Activated T-helper 2 cell treated with anti-CD3 and anti-CD28 coated beads, Interferon-gamma antibody, Interleukin-2, Interleukin-4, amounts not matched to agents 10 μg/mL and 5 μg/mL and 100 μg/mL, durations not matched to agents 14 hours and 24 hours and 36 hours (primary cell): Measurements from ENCODE around the gene KCNK13. TPM values are rescaled to one million over a fixed set of nuclear protein-coding genes. Genes with fewer than 3 reads are reported as not detected.

Experiments used
- DNase-seq: peaks from one replicate; pipeline ENCODE4 v3.0.0; 2021; ENCODE audit warnings: low spot score
- H3K27ac Mint-ChIP-seq: one replicate; pipeline ENCODE4 v1.8.0; 2021; ENCODE audit warnings: mixed read lengths
- H3K27me3 Mint-ChIP-seq: one replicate; pipeline ENCODE4 v1.8.0; 2021; ENCODE audit warnings: low read depth, mixed read lengths
- H3K36me3 Mint-ChIP-seq: one replicate; pipeline ENCODE4 v1.8.0; 2021; ENCODE audit warnings: low read depth, mixed read lengths
- H3K4me1 Mint-ChIP-seq: one replicate; pipeline ENCODE4 v1.8.0; 2021; ENCODE audit warnings: low read depth, mixed read lengths
- H3K4me3 Mint-ChIP-seq: one replicate; pipeline ENCODE4 v1.8.0; 2021; ENCODE audit warnings: low read depth, mild to moderate bottlenecking, moderate library complexity, mixed read lengths
- H3K9me3 Mint-ChIP-seq: one replicate; pipeline ENCODE4 v1.8.0; 2021; ENCODE audit warnings: mixed read lengths
- intact Hi-C: fragments of 100-400 bp; cut with micrococcal nuclease; formaldehyde crosslinking; loops from one replicate; pipeline ENCODE4 v1.15.1; 2023
- total RNA-seq: library from RNA; stranded (reverse); gene quantifications from 2 replicates; pipeline ENCODE4 v1.2.3, GENCODE V29; 2022

Gene KCNK13
- total RNA-seq, 1 donor from 2014 or later, result not detected

- no peak for DNase-seq
- Mint-ChIP-seq H3K4me1 (peaks cover 3% of the 10 kb centered on the region), H3K9me3 (no peaks in the 10 kb centered on the region), H3K4me3 (no peak overlapping the region), H3K27me3 (no peaks in the 10 kb centered on the region), H3K27ac (no peak overlapping the region), H3K36me3 (peaks cover 45% of the 10 kb centered on the region)
- intact Hi-C loops, result no loop called here
These were observed 16.2 kb upstream of the KCNK13 start for GRCh38 chr14:90045616-90046015.

DNA sequence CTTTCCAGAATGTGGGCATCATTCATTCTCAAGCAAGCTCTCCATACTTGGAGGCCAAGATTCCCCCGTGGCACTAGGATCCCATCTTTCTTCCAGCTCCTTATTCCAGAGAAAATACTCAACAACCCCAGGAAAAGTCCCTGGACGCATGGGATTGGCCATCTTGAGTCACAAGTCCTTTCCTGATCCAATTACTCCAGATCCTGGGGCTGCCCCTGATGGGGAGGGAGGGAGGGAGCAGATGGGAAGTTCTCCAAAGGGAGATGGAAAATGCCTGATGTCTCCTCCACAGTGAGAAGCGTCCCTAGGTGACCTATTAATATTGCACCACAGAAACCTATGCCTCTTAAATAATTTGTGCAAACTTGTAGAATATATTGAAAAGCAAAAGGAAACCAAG is 12.4 kb upstream of the KCNK13 start:
- peaks cover 10% of the 10 kb centered on the region for H3K36me3 Mint-ChIP-seq
- H3K4me1 Mint-ChIP-seq, result no peaks in the 10 kb centered on the region
- no peak for DNase-seq
- H3K9me3 Mint-ChIP-seq, result no peaks in the 10 kb centered on the region
- intact Hi-C loops, result no loop called here
- no peak overlapping the region for H3K27ac Mint-ChIP-seq
- peaks cover 24% of the 10 kb centered on the region for H3K27me3 Mint-ChIP-seq
- H3K4me3 Mint-ChIP-seq, result no peak overlapping the region

GRCh38 chr14:90050271-90050670 is 11.5 kb upstream of the KCNK13 start:
- intact Hi-C loops, result no loop called here
- DNase-seq, result no peak
- peaks cover 4% of the 10 kb centered on the region for H3K36me3 Mint-ChIP-seq
- H3K4me3 Mint-ChIP-seq, result no peak overlapping the region
- no peaks in the 10 kb centered on the region for H3K9me3 Mint-ChIP-seq
- no peak overlapping the region for H3K27ac Mint-ChIP-seq
- H3K4me1 Mint-ChIP-seq, result no peaks in the 10 kb centered on the region
- peaks cover 30% of the 10 kb centered on the region for H3K27me3 Mint-ChIP-seq

- Mint-ChIP-seq H3K9me3 (no peaks in the 10 kb centered on the region), H3K27ac (no peak overlapping the region), H3K36me3 (no peaks in the 10 kb centered on the region), H3K27me3 (peaks cover 51% of the 10 kb centered on the region), H3K4me1 (no peaks in the 10 kb centered on the region), H3K4me3 (no peak overlapping the region)
- intact Hi-C loops, result no loop called here
- no peak for DNase-seq
These were observed 8.8 kb upstream of the KCNK13 start for GRCh38 chr14:90053044-90053443.

- DNase-seq, result no peak
- peaks cover 6% of the 10 kb centered on the region for H3K4me1 Mint-ChIP-seq
- H3K27ac Mint-ChIP-seq, result no peak overlapping the region
- H3K36me3 Mint-ChIP-seq, result no peaks in the 10 kb centered on the region
- H3K9me3 Mint-ChIP-seq, result no peaks in the 10 kb centered on the region
- H3K4me3 Mint-ChIP-seq, result no peak overlapping the region
- H3K27me3 Mint-ChIP-seq, result peaks cover 68% of the 10 kb centered on the region
- intact Hi-C loops, result loop anchor here (5.0 kb wide), 1 partner anchor 98 kb away; the partner anchor contains the start of gene TDP1
These were observed 7.0 kb upstream of the KCNK13 start for GRCh38 chr14:90054803-90055202.

GRCh38 chr14:90056826-90057225 is 5.0 kb upstream of the KCNK13 start:
- H3K9me3 Mint-ChIP-seq, result no peaks in the 10 kb centered on the region
- H3K36me3 Mint-ChIP-seq, result no peaks in the 10 kb centered on the region
- no peak overlapping the region for H3K27ac Mint-ChIP-seq
- H3K4me1 Mint-ChIP-seq, result peaks cover 11% of the 10 kb centered on the region
- no peak overlapping the region for H3K4me3 Mint-ChIP-seq
- intact Hi-C loops, result loop anchor here (5.0 kb wide), 1 partner anchor 100 kb away; the partner anchor contains the start of gene TDP1
- peaks cover 69% of the 10 kb centered on the region for H3K27me3 Mint-ChIP-seq
- DNase-seq, result no peak

DNA sequence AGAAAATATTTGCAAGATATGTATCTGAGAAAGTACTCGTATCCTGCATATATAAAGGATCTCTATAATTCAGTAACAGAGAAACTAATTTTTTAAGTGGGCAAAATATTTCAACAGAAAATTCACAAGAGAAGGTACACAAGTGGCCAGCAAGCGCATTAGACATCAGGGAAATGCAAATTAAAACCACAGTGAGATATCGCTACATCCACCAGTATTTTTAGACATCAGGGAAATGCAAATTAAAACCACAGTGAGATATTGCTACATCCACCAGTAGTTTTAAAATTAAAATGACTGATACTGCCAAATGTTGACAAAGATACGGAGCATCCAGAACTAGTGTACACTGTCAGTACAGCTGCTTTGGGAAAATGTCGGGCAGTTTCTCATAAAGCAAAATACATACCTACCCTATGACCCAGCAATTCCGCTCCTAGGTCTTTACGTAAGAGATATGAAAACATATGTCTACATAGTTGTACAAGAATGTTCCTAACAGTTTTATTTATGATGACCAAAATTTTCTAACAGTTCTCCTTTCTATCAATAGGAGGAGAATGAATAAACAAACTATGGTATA is 2.8 kb upstream of the KCNK13 start:
- H3K9me3 Mint-ChIP-seq, result no peaks in the 10 kb centered on the region
- no peak for DNase-seq
- H3K27ac Mint-ChIP-seq, result no peak overlapping the region
- no peaks in the 10 kb centered on the region for H3K36me3 Mint-ChIP-seq
- peaks cover 71% of the 10 kb centered on the region for H3K27me3 Mint-ChIP-seq
- peaks cover 19% of the 10 kb centered on the region for H3K4me1 Mint-ChIP-seq
- intact Hi-C loops, result loop anchor here (5.0 kb wide), 1 partner anchor 102 kb away; the partner anchor contains the start of gene TDP1
- peak overlapping the region; percentile 71 for H3K4me3 Mint-ChIP-seq

GRCh38 chr14:90060312-90060964 is 1.4 kb upstream of the KCNK13 start:
- intact Hi-C loops, result loop anchor here (1.0 to 10.0 kb wide), 4 partner anchors 88 to 196 kb away; partner anchors contain the start of gene PSMC1
- Mint-ChIP-seq H3K36me3 (no peaks in the 10 kb centered on the region), H3K9me3 (no peaks in the 10 kb centered on the region), H3K27me3 (peaks cover 72% of the 10 kb centered on the region), H3K4me3 (peak overlapping the region; percentile 71), H3K27ac (no peak overlapping the region), H3K4me1 (peaks cover 19% of the 10 kb centered on the region)
- peak; percentile 49 for DNase-seq

DNA sequence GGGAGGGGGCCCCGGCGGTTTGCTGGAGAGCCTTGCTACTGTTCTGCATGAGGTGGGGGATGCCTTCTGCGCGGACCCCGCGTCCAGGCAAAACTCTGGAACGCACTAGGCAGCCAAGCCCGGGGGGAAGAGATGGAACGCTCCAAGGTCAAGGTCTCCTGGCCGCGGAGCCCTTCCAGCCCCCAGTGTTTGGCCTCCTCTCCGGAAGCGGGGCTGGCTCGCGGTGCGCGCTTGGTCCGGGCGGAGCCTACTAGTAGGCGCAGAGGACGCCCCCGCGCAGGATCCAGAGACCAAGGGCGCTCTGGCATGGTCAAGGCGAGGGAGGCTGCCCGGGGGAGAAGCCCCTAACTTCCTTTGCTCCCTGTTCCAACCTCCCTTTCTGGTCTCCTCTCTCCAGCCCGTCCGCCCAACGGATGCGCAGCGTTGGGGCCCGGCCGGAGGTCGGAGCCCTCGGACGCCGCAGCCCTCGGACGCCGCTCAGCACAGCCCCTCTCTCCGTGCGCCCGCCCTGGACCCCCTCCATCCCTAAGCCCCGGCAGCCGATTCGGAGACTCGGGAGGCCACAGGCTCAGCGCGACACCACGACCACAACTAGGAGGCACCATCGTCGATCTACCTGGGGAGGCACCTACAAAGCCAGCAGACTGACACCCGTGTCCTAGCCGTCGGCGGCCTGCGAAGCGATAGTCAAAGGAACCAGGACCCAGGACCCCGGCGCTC is 669 bp upstream of the KCNK13 start:
- DNase-seq, result no peak
- intact Hi-C loops, result loop anchor here (1.0 to 10.0 kb wide), 4 partner anchors 88 to 195 kb away; partner anchors contain the start of gene PSMC1
- Mint-ChIP-seq H3K36me3 (no peaks in the 10 kb centered on the region), H3K4me3 (peak overlapping the region; percentile 57), H3K9me3 (no peaks in the 10 kb centered on the region), H3K27ac (no peak overlapping the region), H3K27me3 (peaks cover 69% of the 10 kb centered on the region), H3K4me1 (peaks cover 19% of the 10 kb centered on the region)

DNA sequence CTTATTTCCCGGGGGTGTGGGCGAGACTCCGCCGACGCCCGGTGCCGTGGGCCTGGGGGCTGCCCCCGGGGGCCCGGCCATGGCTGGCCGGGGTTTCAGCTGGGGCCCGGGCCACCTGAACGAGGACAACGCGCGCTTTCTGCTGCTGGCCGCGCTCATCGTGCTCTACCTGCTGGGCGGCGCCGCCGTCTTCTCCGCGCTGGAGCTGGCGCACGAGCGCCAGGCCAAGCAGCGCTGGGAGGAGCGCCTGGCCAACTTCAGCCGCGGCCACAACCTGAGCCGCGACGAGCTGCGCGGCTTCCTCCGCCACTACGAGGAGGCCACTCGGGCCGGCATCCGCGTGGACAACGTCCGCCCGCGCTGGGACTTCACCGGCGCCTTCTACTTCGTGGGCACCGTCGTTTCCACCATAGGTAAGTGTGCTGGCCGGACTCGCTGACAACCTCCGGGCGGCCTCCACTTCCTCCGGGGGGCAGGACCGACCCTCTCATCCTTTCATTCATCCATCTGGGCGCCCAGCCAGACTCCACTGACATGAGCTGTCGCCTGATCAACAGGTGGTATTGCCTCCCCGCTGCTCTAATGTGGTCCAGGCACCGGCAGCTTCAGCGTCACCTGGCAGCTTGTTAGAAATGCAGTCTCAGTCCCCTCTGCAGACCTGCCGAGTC is 467 bp downstream of the KCNK13 start:
- DNase-seq, result no peak
- H3K4me3 Mint-ChIP-seq, result peak overlapping the region; percentile 66
- intact Hi-C loops, result loop anchor here (10.0 kb wide), 1 partner anchor 173 kb away; no protein-coding TSS in a partner anchor
- H3K4me1 Mint-ChIP-seq, result peaks cover 19% of the 10 kb centered on the region
- H3K9me3 Mint-ChIP-seq, result no peaks in the 10 kb centered on the region
- peaks cover 60% of the 10 kb centered on the region for H3K27me3 Mint-ChIP-seq
- H3K27ac Mint-ChIP-seq, result no peak overlapping the region
- H3K36me3 Mint-ChIP-seq, result no peaks in the 10 kb centered on the region

GRCh38 chr14:90062822-90063539 is 1.2 kb downstream of the KCNK13 start:
- peaks cover 61% of the 10 kb centered on the region for H3K27me3 Mint-ChIP-seq
- DNase-seq, result no peak
- H3K27ac Mint-ChIP-seq, result no peak overlapping the region
- H3K36me3 Mint-ChIP-seq, result no peaks in the 10 kb centered on the region
- H3K4me1 Mint-ChIP-seq, result peaks cover 19% of the 10 kb centered on the region
- peak overlapping the region; percentile 66 for H3K4me3 Mint-ChIP-seq
- intact Hi-C loops, result loop anchor here (10.0 kb wide), 1 partner anchor 172 kb away; no protein-coding TSS in a partner anchor
- H3K9me3 Mint-ChIP-seq, result no peaks in the 10 kb centered on the region

GRCh38 chr14:90072350-90072749 is 10.6 kb downstream of the KCNK13 start:
- no peaks in the 10 kb centered on the region for H3K4me1 Mint-ChIP-seq
- H3K4me3 Mint-ChIP-seq, result no peak overlapping the region
- no peak overlapping the region for H3K27ac Mint-ChIP-seq
- no peak for DNase-seq
- H3K36me3 Mint-ChIP-seq, result no peaks in the 10 kb centered on the region
- intact Hi-C loops, result no loop called here
- peaks cover 48% of the 10 kb centered on the region for H3K27me3 Mint-ChIP-seq
- no peaks in the 10 kb centered on the region for H3K9me3 Mint-ChIP-seq
